Endodermal cell (in vitro differentiated cells): ENCODE data around the gene MYCN. TPM values are rescaled to one million over a fixed set of nuclear protein-coding genes. Genes with fewer than 3 reads are reported as not detected.
A peak's percentile ranks its signal among the peaks of the same experiment; 100 is the strongest.

ENCODE experiments used
- DNase-seq: peaks from one replicate; pipeline ENCODE4 v3.0.0-alpha.2; 2017
- H3K27ac ChIP-seq: 2 replicates; pipeline ENCODE4 v1.5.1; 2013; ENCODE audit warnings: mild to moderate bottlenecking, low read depth, low read length, moderate library complexity
- H3K27me3 ChIP-seq: 2 replicates; pipeline ENCODE4 v1.6.1; 2013; ENCODE audit warnings: mild to moderate bottlenecking, low read length, moderate library complexity; ENCODE audit not compliant: insufficient read depth, control insufficient read depth, poor library complexity, severe bottlenecking
- H3K36me3 ChIP-seq: 2 replicates; pipeline ENCODE4 v1.7.0; 2013; ENCODE audit warnings: mild to moderate bottlenecking, low read length, moderate library complexity; ENCODE audit not compliant: control insufficient read depth, insufficient read depth
- H3K4me1 ChIP-seq: one replicate; pipeline ENCODE4 v1.7.0; 2013; ENCODE audit warnings: low read length; ENCODE audit not compliant: control insufficient read depth, insufficient read depth
- H3K4me3 ChIP-seq: 2 replicates; pipeline ENCODE4 v1.5.1; 2013; ENCODE audit warnings: mild to moderate bottlenecking, low read length, moderate library complexity
- H3K9ac ChIP-seq: 2 replicates; pipeline ENCODE4 v1.6.1; 2013; ENCODE audit warnings: mild to moderate bottlenecking, low read length, moderate library complexity; ENCODE audit not compliant: poor library complexity, severe bottlenecking; ENCODE audit errors: extremely low read depth
- H3K9me3 ChIP-seq: 2 replicates; pipeline ENCODE4 v1.6.1; 2013; ENCODE audit warnings: mild to moderate bottlenecking, low read length, moderate library complexity; ENCODE audit not compliant: control insufficient read depth
- H3K27ac Mint-ChIP-seq: 2 replicates; pipeline ENCODE4 v1.8.0; 2020; ENCODE audit warnings: mixed read lengths
- H3K27me3 Mint-ChIP-seq: 2 replicates; pipeline ENCODE4 v1.8.0; 2021; ENCODE audit warnings: mild to moderate bottlenecking, mixed read lengths; ENCODE audit not compliant: insufficient read depth
- H3K36me3 Mint-ChIP-seq: 2 replicates; pipeline ENCODE4 v1.8.0; 2020; ENCODE audit warnings: low read depth, mixed read lengths
- H3K4me1 Mint-ChIP-seq: 2 replicates; pipeline ENCODE4 v1.8.0; 2020; ENCODE audit warnings: mixed read lengths
- H3K4me3 Mint-ChIP-seq: 2 replicates; pipeline ENCODE4 v1.8.0; 2020; ENCODE audit warnings: mild to moderate bottlenecking, moderate library complexity, mixed read lengths
- H3K9me3 Mint-ChIP-seq: 2 replicates; pipeline ENCODE4 v1.8.0; 2020; ENCODE audit warnings: mild to moderate bottlenecking, mixed read lengths
- CTCF ChIP-seq: fragments of 200-600 bp; sonication (generic); conservative IDR thresholded peaks from 2 replicates; pipeline ENCODE4 v1.5.0; 2021; ENCODE audit warnings: antibody characterized with exemption, mild to moderate bottlenecking
- WGBS, 2 experiments: methylation state at CpG; one replicate each; pipeline versions ENCODE4 v1.1.5 to v1.1.7; 2013; ENCODE audit warnings: missing lambda C conversion rate in 2 of 2, mixed read lengths in 1 of 2; ENCODE audit not compliant: insufficient coverage in 1 of 2, insufficient read length in 1 of 2; 5-methylcytosine and 5-hydroxymethylcytosine counted together
- total RNA-seq, 2 donors: library from RNA; stranded (reverse); fragmentation: NEBNext Ultra II Directional in 1 of 2; extraction: Animal tissue kit (Norgen Biotek cat#: 25700) in 1 of 2; gene quantifications; 2 replicates in 1 of 2; 3 replicates in 1 of 2; pipeline ENCODE4 v1.2.1, GENCODE V29; 2021

The MYCN gene
- total RNA-seq, 2 donors from 2014 or later = 36.8 to 52.3 TPM

- Histone ChIP-seq H3K36me3 (no peaks in the 10 kb centered on the region), H3K4me3 (no peak overlapping the region), H3K9me3 (no peaks in the 10 kb centered on the region), H3K27ac (no peak overlapping the region), H3K4me1 (peaks cover 10% of the 10 kb centered on the region), H3K27me3 (no peaks in the 10 kb centered on the region), H3K9ac (no peak overlapping the region)
- H3K27ac Mint-ChIP-seq = no peak overlapping the region
- H3K4me3 Mint-ChIP-seq = no peak overlapping the region
- no peaks in the 10 kb centered on the region for H3K9me3 Mint-ChIP-seq
- no peak for TF ChIP-seq CTCF
- 88 to 91% methylated on average over 2 to 7 of the region's 7 CpGs for WGBS, 2 experiments
- H3K36me3 Mint-ChIP-seq = no peaks in the 10 kb centered on the region
- H3K27me3 Mint-ChIP-seq = no peaks in the 10 kb centered on the region
- peak; percentile 43 for DNase-seq
- H3K4me1 Mint-ChIP-seq = peaks cover 32% of the 10 kb centered on the region
Measured at GRCh38 chr2:15971831-15972522, 31.6 kb downstream of the MYCN start.

DNA sequence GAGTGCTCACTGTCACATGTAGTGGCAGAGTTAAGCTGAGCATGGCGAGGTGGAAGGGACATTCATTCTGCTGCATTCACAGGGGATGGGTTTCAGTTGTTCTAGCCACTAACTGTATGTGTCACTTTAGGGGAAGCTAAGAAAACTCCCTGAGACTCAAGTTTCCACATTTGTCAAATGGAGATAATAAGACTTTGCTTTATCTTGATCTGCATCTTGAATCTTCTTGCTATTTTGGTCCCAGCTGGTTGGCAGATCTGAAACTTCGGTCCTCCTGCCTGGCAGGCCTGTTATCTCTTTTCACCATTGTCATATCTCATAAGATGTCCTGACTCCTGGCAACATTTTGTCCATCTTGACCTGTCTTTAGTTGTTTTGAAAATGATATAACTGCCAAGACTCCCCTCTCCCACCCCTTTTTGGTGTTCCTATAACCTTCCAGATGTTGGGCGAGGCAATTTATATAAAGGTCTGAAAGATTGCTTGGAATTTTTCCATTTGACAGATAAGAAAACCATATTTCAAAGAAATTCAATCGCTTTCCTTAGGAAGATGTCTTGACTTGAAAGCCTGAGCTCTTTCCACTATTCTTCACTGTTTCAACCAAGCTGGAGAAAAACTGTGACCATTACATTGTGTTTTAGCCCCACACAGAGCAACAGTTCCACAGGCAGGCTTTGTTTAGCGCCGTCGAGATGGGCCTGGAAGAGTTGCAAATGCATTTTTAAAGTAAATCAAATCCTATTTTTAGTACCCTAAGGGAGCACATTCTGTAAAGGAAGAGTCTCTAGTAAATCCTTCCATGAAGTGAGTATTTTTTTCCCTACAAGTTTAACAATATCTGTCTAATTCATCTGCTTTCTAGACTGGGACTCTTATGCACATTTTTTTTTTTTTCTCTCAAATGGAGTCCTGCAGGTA is 33.4 kb downstream of the MYCN start:
- DNase-seq = no peak
- Mint-ChIP-seq H3K27me3 (no peaks in the 10 kb centered on the region), H3K4me1 (peaks cover 28% of the 10 kb centered on the region), H3K36me3 (no peaks in the 10 kb centered on the region), H3K9me3 (no peaks in the 10 kb centered on the region), H3K27ac (no peak overlapping the region), H3K4me3 (no peak overlapping the region)
- Histone ChIP-seq H3K9me3 (no peaks in the 10 kb centered on the region), H3K27me3 (no peaks in the 10 kb centered on the region), H3K27ac (no peak overlapping the region), H3K36me3 (no peaks in the 10 kb centered on the region), H3K4me3 (no peak overlapping the region), H3K4me1 (peaks cover 10% of the 10 kb centered on the region), H3K9ac (no peak overlapping the region)
- no peak for TF ChIP-seq CTCF
- 90 to 100% methylated on average over 3 to 7 of the region's 7 CpGs for WGBS, 2 experiments

GRCh38 chr2:15974565-15975260 is 34.4 kb downstream of the MYCN start:
- no peak overlapping the region for H3K27ac Mint-ChIP-seq
- H3K9ac ChIP-seq = no peak overlapping the region
- DNase-seq = no peak
- no peak overlapping the region for H3K4me3 ChIP-seq
- H3K27me3 ChIP-seq = no peaks in the 10 kb centered on the region
- no peaks in the 10 kb centered on the region for H3K9me3 ChIP-seq
- H3K9me3 Mint-ChIP-seq = no peaks in the 10 kb centered on the region
- no peaks in the 10 kb centered on the region for H3K36me3 Mint-ChIP-seq
- no peaks in the 10 kb centered on the region for H3K36me3 ChIP-seq
- no peak overlapping the region for H3K4me3 Mint-ChIP-seq
- WGBS, 2 experiments = 86 to 90% methylated on average over 2 to 5 of the region's 5 CpGs
- no peak for TF ChIP-seq CTCF
- peaks cover 25% of the 10 kb centered on the region for H3K4me1 Mint-ChIP-seq
- no peaks in the 10 kb centered on the region for H3K27me3 Mint-ChIP-seq
- H3K4me1 ChIP-seq = peaks cover 10% of the 10 kb centered on the region
- no peak overlapping the region for H3K27ac ChIP-seq
